Urothelium cell line (cell line): ENCODE measurements around the gene RAB1B.

Experiments
- DNase-seq: peaks from one replicate; pipeline ENCODE4 v3.0.0; 2011; ENCODE audit warnings: low spot score, mixed read lengths
- FAIRE-seq: peaks from 2 replicates; lab custom pipeline; 2011; peaks lifted over from hg19 to GRCh38; lab: Jason Lieb, UNC

The RAB1B gene

GRCh38 chr11:66268244-66268951 lies at the start of gene RAB1B:
TSS of gene RAB1B (plus strand) at chr11:66268639. CDS start at chr11:66268680, 41 bp downstream.
- peak; percentile 99 for DNase-seq
- FAIRE-seq, result peak; percentile 85

DNA sequence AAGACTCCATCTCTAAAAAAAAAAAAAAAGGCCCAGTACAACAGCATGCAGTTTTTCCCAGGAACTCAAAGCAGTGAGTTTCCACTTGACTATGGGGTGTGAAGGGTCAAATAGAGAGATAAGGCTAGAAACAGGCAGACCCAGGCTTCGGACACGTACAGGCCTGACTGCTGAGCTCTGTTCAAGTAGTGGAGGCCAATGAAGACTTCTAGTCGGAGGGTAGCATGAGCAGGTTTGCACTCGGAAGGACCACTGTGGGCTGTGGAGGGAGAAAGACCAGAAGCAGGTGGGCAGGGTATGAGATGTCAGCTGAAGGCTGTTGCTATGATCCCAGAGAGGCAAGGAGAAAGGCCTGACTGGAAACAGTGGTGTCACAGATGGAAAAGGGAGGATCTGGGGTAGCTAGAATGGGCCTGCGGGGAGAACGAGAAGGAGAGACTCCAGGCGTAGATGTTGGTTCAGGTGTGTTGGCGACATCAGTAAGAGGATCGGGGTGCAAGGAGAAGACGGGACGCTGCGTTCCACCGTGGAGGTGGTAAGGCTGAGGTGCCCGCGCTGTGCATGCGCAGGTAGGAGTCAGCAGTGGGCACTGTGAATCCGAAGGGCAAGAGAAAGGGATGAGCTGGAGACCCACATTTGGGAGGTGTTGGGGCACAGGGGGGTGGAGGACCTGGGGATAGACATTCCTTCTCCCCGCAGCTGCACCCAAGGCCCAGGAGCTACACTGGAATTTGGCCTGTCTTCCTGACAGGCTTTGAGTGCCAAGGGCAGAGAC lies 49.4 kb upstream of the RAB1B start:
- FAIRE-seq (no peak), DNase-seq (no peak)

- DNase-seq, result no peak
- no peak for FAIRE-seq
Measured at GRCh38 chr11:66219846-66220565, 48.4 kb upstream of the RAB1B start.

DNA sequence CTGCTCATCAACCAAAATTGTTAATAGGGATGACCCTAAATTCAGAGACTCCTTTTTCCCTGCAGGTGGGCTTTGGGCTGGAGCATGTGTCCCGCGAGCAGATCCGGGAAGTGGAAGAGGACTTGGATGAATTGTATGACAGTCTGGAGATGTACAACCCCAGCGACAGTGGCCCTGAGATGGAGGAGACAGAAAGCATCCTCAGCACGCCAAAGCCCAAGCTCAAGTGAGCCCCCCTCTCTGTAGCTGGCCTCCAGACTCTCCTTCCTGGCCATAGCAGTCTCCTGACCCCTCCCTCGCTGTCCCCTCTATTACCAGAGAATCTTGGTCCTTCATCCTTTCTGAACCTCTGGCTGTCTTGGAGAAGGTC lies 47.9 kb upstream of the RAB1B start:
- FAIRE-seq, result no peak
- DNase-seq, result no peak

- FAIRE-seq (no peak), DNase-seq (no peak)
Measured at GRCh38 chr11:66221012-66221411, 47.4 kb upstream of the RAB1B start.

- FAIRE-seq (no peak), DNase-seq (no peak)
Measured at GRCh38 chr11:66221726-66222236, 46.7 kb upstream of the RAB1B start.

- peak; percentile 91 for DNase-seq
- FAIRE-seq, result peak; percentile 77
Measured at GRCh38 chr11:66222358-66223149, 45.9 kb upstream of the RAB1B start.

DNA sequence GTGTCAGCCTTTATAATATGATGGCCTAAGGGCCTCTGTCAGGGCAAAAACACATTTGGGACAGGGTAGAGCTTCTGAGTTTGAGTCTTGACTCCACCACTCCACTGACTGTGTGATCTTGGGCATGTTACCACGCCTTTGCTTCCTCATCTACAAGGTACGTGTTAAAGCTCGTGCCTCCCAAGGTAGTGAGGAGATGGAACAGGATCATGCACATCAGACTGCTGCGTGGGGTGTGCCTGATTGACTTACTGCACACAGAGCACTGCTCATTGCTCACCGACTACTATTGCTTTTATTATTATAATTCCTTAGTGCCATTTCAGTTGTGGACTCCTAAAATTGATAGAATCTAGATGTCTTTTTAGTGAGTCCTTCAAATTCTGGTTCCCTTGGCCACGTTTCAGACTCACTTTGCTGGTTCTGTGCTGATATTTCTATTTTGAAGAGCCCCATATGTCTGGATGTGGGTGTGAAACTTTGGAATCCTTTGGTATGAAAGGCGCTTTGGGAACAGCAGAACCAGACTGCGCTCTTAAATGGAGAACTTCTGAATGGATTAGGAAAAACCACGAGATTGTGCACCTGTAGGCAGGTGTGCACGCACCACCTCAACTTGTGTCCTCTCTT lies 44.1 kb upstream of the RAB1B start:
- no peak for FAIRE-seq
- DNase-seq, result no peak

GRCh38 chr11:66225066-66225465 lies 43.4 kb upstream of the RAB1B start:
- no peak for DNase-seq
- FAIRE-seq, result no peak

DNA sequence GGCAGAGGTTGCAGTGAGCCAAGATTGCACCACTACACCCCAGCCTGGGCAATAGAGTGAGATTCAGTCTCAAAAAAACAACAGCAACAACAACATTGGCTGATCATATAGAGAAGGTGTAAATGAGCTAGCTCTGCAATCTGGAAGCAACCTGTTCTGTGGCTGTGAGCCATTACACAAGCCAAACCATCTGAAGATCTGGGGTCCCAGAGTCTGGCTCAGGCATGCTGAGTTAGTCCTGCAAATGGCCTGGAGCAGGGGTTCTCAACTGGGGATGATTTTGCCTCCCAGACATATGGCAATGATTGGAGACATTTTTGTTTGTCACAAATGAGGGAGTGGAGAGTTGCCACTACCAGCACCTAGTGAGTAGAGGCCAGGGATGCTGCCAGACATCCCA lies 42.3 kb upstream of the RAB1B start:
- no peak for DNase-seq
- no peak for FAIRE-seq

DNA sequence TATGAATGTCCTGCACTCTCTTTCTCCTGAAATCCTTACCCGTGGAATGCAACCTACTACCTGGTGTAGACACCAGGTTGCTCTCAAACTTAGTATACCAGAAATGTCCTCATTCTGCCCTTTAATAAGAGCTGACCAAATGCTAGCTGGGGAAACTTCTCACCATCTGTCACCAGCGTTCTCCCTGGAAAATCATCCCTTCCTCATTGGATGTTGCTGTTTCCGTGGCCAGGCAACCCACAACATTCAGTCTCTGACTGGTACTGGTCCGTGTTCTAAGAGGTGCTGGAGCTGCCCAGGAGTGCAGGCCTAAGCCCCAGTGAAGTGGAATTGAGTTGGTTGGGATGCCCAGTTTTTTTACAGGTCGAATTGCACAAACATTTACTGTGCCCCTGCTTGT lies 40.7 kb upstream of the RAB1B start:
- DNase-seq, result no peak
- FAIRE-seq, result no peak

GRCh38 chr11:66228521-66228920 lies 39.9 kb upstream of the RAB1B start:
- FAIRE-seq (no peak), DNase-seq (no peak)

- FAIRE-seq (no peak), DNase-seq (no peak)
Measured at GRCh38 chr11:66230156-66230555, 38.3 kb upstream of the RAB1B start.

- DNase-seq (no peak), FAIRE-seq (no peak)
Measured at GRCh38 chr11:66230978-66231377, 37.5 kb upstream of the RAB1B start.

DNA sequence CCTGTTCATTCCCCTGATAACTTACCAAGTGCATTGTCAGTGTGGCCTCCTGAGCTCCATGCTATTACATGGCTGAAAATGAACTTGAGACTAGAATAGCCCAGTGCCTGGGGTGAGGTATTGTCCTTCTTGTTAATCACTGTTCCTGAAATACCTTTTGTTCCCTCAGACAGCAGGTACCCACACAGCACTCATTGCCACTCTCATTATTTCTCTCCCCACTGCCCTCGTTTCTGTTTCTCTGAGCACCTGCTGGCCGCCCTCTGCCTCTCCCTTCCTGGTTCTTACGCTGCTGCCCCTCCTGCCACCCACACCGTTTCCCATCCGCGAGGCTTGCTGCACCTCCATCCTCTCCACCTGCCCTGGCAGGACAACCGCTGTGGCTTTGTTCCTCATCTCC lies 36.9 kb upstream of the RAB1B start:
- DNase-seq (no peak), FAIRE-seq (no peak)

- DNase-seq, result no peak
Measured at GRCh38 chr11:66232769-66233168, 35.7 kb upstream of the RAB1B start.

DNA sequence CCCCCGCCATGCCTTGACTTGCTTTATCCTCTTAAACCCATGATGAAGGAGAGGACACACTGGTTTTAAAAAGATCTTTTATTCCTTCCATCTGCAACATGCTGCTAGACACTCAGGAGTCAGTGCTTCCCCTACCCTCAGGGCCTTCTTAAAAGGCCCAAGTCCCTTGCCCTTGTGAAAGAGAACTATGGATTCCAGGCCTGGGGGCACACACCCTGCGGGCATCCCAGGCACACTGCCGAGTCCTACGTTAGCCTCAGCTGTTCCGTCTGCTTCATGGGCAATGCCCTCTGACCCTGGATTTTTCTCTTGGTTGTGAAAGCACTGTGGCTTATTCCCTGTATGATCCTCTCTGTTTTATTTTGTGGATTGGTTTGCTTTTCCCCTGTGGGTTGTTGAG lies 35.1 kb upstream of the RAB1B start:
- FAIRE-seq, result no peak
- DNase-seq, result no peak

More at GRCh38 chr11:66232769-66233168, 35.7 kb upstream of the RAB1B start:
- FAIRE-seq, result no peak

GRCh38 chr11:66235141-66235540 lies 33.3 kb upstream of the RAB1B start:
- DNase-seq (no peak), FAIRE-seq (no peak)

DNA sequence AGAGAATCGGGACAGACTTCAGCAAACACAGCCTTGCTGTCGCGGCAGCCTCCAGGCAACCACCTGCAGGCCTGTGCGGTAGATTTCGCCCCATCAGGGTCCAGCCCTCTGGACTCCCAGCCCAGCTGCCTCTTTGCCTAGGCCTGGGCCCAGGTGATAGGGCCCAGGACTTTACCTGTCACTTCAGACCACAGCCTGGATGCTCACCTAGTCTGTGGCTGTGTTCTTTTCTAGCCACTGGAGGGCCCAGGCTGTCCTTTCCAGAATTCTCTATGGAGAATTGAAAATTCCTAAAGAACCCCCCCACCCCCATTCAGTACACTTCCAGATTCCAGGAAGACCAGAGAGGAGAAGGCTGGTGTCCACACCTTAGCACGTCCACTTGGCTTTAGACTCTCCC lies 30.6 kb upstream of the RAB1B start:
- FAIRE-seq, result no peak
- DNase-seq, result no peak

DNA sequence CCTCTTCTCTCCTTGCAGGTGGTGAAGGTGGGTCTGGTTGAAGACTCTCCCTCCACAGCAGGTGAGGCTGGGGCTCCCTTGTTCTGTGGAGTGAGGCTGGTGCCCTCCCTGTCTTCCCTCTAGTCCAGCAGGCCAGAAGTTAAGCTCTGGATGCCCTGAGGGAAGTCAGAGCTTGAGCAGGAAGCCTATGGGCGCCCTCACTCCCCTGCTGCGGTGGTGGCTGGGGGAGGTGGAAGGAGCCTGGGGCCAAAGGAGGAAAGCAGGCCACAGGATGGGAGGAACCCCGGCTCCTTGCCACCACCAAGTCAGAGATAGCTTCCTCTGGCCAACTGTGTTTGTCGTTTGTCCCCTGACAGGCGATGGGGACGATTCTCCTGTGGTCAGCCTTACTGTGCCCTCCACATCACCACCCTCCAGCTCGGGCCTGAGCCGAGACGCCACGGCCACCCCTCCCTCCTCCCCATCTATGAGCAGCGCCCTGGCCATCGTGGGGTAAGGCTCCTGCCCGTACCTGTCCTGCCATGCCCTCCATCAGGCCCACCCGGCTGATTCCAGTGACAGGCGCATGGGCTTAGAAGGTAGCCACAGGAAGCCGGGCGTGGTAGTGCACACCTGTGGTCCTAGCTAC lies 29.5 kb upstream of the RAB1B start:
- no peak for DNase-seq
- FAIRE-seq, result no peak
